HCT116 (cell line): Measurements from ENCODE around the gene AGFG2. TPM values are rescaled to one million over a fixed set of nuclear protein-coding genes. Genes with fewer than 3 reads are reported as not detected.

Experiments
- ATAC-seq: fragments of 200-7000 bp; cut with Tn5 transposase; 2 replicates; pipeline ENCODE4 v1.9.1; 2020; ENCODE audit warnings: mild to moderate bottlenecking, moderate library complexity
- BruUV-seq: library from RNA; stranded (reverse); fragments of 400-500 nt; replicated peaks from 2 replicates; lab custom pipeline; 2021; lab: Mats Ljungman, UMichigan
- CTCF ChIA-PET: fragments of 300-600 bp; sonication (Branson Sonifier 250); formaldehyde crosslinking; loops from one replicate; lab custom pipeline; 2021; ENCODE audit warnings: antibody characterized with exemption; lab: Charles Lee
- POLR2A ChIA-PET: fragments of 300-600, 350-600 bp; sonication (Branson Sonifier 250); formaldehyde crosslinking; loops from one replicate; lab custom pipeline; 2021; ENCODE audit warnings: antibody characterized with exemption; lab: Charles Lee
- RAD21 ChIA-PET, 2 experiments: fragments of 300-600 bp; sonication (Branson Sonifier 250); formaldehyde crosslinking; loops; one replicate each; lab custom pipeline; 2023; ENCODE audit warnings: low total read pairs in 2 of 2; ENCODE audit not compliant: uncharacterized antibody in 2 of 2, unreplicated experiment in 2 of 2, low non-redundant PET in 1 of 2; lab: Charles Lee
- DNase-seq: peaks from one replicate; pipeline ENCODE4 v3.0.0-alpha.2; 2010; ENCODE audit warnings: low read depth, low spot score
- H2AFZ ChIP-seq: fragments of 200-600 bp; shearing (Covaris generic), sonication (generic); 2 replicates; pipeline ENCODE4 v1.6.1; 2017; ENCODE audit warnings: low read depth, mixed run types, mixed read lengths, antibody characterized with exemption, low read length; ENCODE audit not compliant: poor library complexity, severe bottlenecking
- H3K27ac ChIP-seq: 2 replicates; pipeline ENCODE4 v1.5.1; 2012; ENCODE audit warnings: low read depth, low read length
- H3K27me3 ChIP-seq: fragments of 200-600 bp; sonication (generic); 2 replicates; pipeline ENCODE4 v1.6.1; 2016; ENCODE audit warnings: mixed run types, low read length, mixed read lengths; ENCODE audit not compliant: insufficient read depth
- H3K36me3 ChIP-seq, 2 experiments: fragments of 200-500 bp in 1 of 2; fragments of 200-600 bp in 1 of 2; sonication (Bioruptor generic) in 1 of 2; sonication (generic) in 1 of 2; 2 replicates each; pipeline versions ENCODE4 v1.5.1 to v1.6.1; 2014 to 2016; ENCODE audit warnings: low read length in 2 of 2, inconsistent platforms in 1 of 2, mixed read lengths in 1 of 2, mixed run types in 1 of 2; ENCODE audit not compliant: insufficient read depth in 2 of 2, control insufficient read depth in 1 of 2
- H3K4me1 ChIP-seq, 2 experiments: fragments of 200-600 bp in 1 of 2; sonication (generic) in 1 of 2; 2 replicates each; pipeline versions ENCODE4 v1.5.1 to v1.6.1; 2012 to 2017; ENCODE audit warnings: low read length in 2 of 2, inconsistent platforms in 1 of 2, mild to moderate bottlenecking in 1 of 2, mixed read lengths in 1 of 2, mixed run types in 1 of 2, moderate library complexity in 1 of 2; ENCODE audit not compliant: insufficient read depth in 2 of 2, control insufficient read depth in 1 of 2
- H3K4me2 ChIP-seq: fragments of 200-600 bp; sonication (generic); 2 replicates; pipeline ENCODE4 v1.6.1; 2017; ENCODE audit warnings: mixed run types, low read length, mixed read lengths
- H3K4me3 ChIP-seq, 2 experiments: fragments of 200-600 bp in 1 of 2; sonication (generic) in 1 of 2; replicated peaks in 1 of 2; 2 replicates each; pipeline ENCODE4 v1.5.1; 2011 to 2016; ENCODE audit warnings: low read length in 2 of 2, control low read depth in 1 of 2, low read depth in 1 of 2, mild to moderate bottlenecking in 1 of 2, mixed read lengths in 1 of 2, mixed run types in 1 of 2
- H3K79me2 ChIP-seq: fragments of 200-600 bp; sonication (generic); 2 replicates; pipeline ENCODE4 v1.6.1; 2017; ENCODE audit warnings: mild to moderate bottlenecking, mixed run types, low read length, moderate library complexity, mixed read lengths; ENCODE audit not compliant: insufficient read depth
- H3K9ac ChIP-seq: fragments of 200-600 bp; sonication (generic); 2 replicates; pipeline ENCODE4 v1.6.1; 2016; ENCODE audit warnings: low read length, mixed read lengths
- H3K9me2 ChIP-seq: fragments of 200-600 bp; sonication (generic), shearing (Covaris generic); 2 replicates; pipeline ENCODE4 v1.6.1; 2017; ENCODE audit warnings: mixed run types, mild to moderate bottlenecking, moderate library complexity; ENCODE audit not compliant: insufficient read depth
- H3K9me3 ChIP-seq, 2 experiments: fragments of 200-500 bp in 1 of 2; fragments of 200-600 bp in 1 of 2; sonication (Bioruptor generic) in 1 of 2; sonication (generic) in 1 of 2; 2 replicates each; pipeline ENCODE4 v1.6.1; 2014 to 2017; ENCODE audit warnings: low read length in 2 of 2, mixed read lengths in 2 of 2, inconsistent platforms in 1 of 2, low read depth in 1 of 2, mild to moderate bottlenecking in 1 of 2, mixed run types in 1 of 2, moderate library complexity in 1 of 2; ENCODE audit not compliant: control insufficient read depth in 1 of 2, insufficient read depth in 1 of 2
- H4K20me1 ChIP-seq: fragments of 200-600 bp; sonication (generic), shearing (Covaris generic); 2 replicates; pipeline ENCODE4 v1.6.1; 2017; ENCODE audit warnings: mixed run types, mild to moderate bottlenecking, moderate library complexity; ENCODE audit not compliant: insufficient read depth
- CEBPB ChIP-seq: IDR thresholded peaks from 2 replicates; pipeline ENCODE4 v1.6.1; 2012; ENCODE audit warnings: low read depth
- ELF1 ChIP-seq: IDR thresholded peaks from 2 replicates; pipeline ENCODE4 v1.6.1; 2012; ENCODE audit warnings: low read depth, borderline replicate concordance
- EZH2 ChIP-seq: fragments of 200-600 bp; sonication (generic); IDR thresholded peaks from 2 replicates; pipeline ENCODE4 v1.6.1; 2017; ENCODE audit warnings: antibody characterized with exemption, mixed run types
- EZH2phosphoT487 ChIP-seq: fragments of 200-600 bp; IDR thresholded peaks from 2 replicates; pipeline ENCODE4 v1.6.1; 2018; ENCODE audit warnings: antibody characterized with exemption, borderline replicate concordance
- JUND ChIP-seq: IDR thresholded peaks from 2 replicates; pipeline ENCODE4 v1.6.1; 2012
- POLR2A ChIP-seq: IDR thresholded peaks from 2 replicates; pipeline ENCODE4 v1.7.0; 2011; ENCODE audit warnings: borderline replicate concordance; ENCODE audit not compliant: insufficient read depth, insufficient read length; ENCODE audit errors: extremely low read depth
- POLR2AphosphoS5 ChIP-seq: IDR thresholded peaks from 2 replicates; pipeline ENCODE4 v1.6.1; 2011; ENCODE audit warnings: mild to moderate bottlenecking, low read depth, low read length, moderate library complexity
- RAD21 ChIP-seq: IDR thresholded peaks from 2 replicates; pipeline ENCODE4 v1.6.1; 2012; ENCODE audit warnings: low read depth, mild to moderate bottlenecking
- SIN3A ChIP-seq: IDR thresholded peaks from 2 replicates; pipeline ENCODE4 v1.6.1; 2012; ENCODE audit warnings: low read depth
- SRF ChIP-seq: IDR thresholded peaks from 2 replicates; pipeline ENCODE4 v1.6.1; 2012; ENCODE audit warnings: low read depth
- YY1 ChIP-seq: IDR thresholded peaks from 2 replicates; pipeline ENCODE4 v1.6.1; 2011; ENCODE audit warnings: low read length, low read depth, moderate library complexity, mild to moderate bottlenecking; ENCODE audit not compliant: insufficient replicate concordance; ENCODE audit errors: extremely low read depth
- ZFX ChIP-seq: fragments of 450-650 bp; IDR thresholded peaks from 2 replicates; pipeline ENCODE4 v1.6.1; 2017
- ZNF274 ChIP-seq: fragments of 200-500 bp; sonication (Bioruptor generic); IDR thresholded peaks from 2 replicates; pipeline ENCODE4 v1.6.1; 2014; ENCODE audit warnings: mild to moderate bottlenecking, low read depth, low read length, inconsistent platforms
- intact Hi-C: fragments of 100-400 bp; cut with micrococcal nuclease; formaldehyde crosslinking; loops from 2 replicates; pipeline ENCODE4 v1.10.0; 2022
- total RNA-seq: library from RNA; stranded (reverse); gene quantifications from one replicate; pipeline ENCODE4 v1.2.1, GENCODE V29; 2021; ENCODE audit not compliant: unreplicated experiment
- TF ChIP-seq, protein P1 (sequence below): IDR thresholded peaks from 2 replicates; pipeline ENCODE4 v1.6.1; 2012
- TF ChIP-seq, protein P2 (sequence below), 3 experiments: fragments of 200-600 bp in 1 of 3; sonication (generic) in 1 of 3; IDR thresholded peaks in 2 of 3; conservative IDR thresholded peaks in 1 of 3; 2 replicates each; pipeline ENCODE4 v1.5.1; 2012 to 2017; ENCODE audit warnings: low read depth in 2 of 3, low read length in 2 of 3, antibody characterized with exemption in 1 of 3, borderline replicate concordance in 1 of 3, control low read depth in 1 of 3, mild to moderate bottlenecking in 1 of 3, mixed read lengths in 1 of 3, mixed run types in 1 of 3, moderate library complexity in 1 of 3; ENCODE audit not compliant: insufficient read depth in 1 of 3

Gene AGFG2
- total RNA-seq, 1 experiment from 2014 or later, result 14.0 TPM

DNA sequence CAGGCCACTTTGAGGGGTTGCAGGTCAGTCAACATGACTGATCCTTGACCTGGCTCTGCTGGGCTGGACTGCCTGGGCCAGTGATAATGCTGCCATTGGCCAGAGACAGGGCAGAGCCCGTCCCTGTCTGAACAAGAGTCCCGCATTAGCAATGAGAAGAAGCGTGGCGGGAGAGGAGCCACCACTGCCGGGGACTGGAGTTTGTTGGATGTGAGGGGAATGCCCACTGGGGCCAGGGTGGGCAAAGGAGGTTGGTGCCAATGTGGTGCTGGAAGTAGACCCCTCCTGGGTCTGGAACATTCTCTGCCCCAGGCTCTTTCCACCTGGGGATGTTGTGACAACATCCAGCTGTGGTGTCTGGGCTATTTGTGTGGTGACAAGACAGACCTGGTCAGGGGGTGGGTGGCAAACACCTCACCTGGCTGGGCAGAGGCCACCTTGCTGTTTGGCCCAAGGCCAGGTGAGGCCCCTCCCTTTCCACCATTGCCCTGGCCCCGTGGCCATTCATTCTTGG lies 27.1 kb downstream of the AGFG2 start:
- POLR2A ChIA-PET, result no interaction called here
- Histone ChIP-seq H3K27me3 (no peaks in the 10 kb centered on the region), H3K4me2 (no peak overlapping the region), H3K27ac (no peak overlapping the region), H3K4me3 (no peak overlapping the region), H2AFZ (no peak overlapping the region), H3K9me3 (no peaks in the 10 kb centered on the region), H3K4me1 (peaks cover 6 to 34% of the 10 kb centered on the region in 2 experiments), H4K20me1 (no peaks in the 10 kb centered on the region), H3K9me2 (no peaks in the 10 kb centered on the region), H3K36me3 (no peaks in the 10 kb centered on the region), H3K9ac (no peak overlapping the region), H3K79me2 (no peaks in the 10 kb centered on the region)
- TF ChIP-seq RAD21 (no peak), ELF1 (no peak), EZH2phosphoT487 (no peak), YY1 (no peak), SIN3A (no peak)
- BruUV-seq, result no TSS peak
- DNase-seq (no peak), ATAC-seq (no peak)
- RAD21 ChIA-PET, result no interaction called here
- CTCF ChIA-PET, result no interaction called here
- intact Hi-C loops, result no loop called here

DNA sequence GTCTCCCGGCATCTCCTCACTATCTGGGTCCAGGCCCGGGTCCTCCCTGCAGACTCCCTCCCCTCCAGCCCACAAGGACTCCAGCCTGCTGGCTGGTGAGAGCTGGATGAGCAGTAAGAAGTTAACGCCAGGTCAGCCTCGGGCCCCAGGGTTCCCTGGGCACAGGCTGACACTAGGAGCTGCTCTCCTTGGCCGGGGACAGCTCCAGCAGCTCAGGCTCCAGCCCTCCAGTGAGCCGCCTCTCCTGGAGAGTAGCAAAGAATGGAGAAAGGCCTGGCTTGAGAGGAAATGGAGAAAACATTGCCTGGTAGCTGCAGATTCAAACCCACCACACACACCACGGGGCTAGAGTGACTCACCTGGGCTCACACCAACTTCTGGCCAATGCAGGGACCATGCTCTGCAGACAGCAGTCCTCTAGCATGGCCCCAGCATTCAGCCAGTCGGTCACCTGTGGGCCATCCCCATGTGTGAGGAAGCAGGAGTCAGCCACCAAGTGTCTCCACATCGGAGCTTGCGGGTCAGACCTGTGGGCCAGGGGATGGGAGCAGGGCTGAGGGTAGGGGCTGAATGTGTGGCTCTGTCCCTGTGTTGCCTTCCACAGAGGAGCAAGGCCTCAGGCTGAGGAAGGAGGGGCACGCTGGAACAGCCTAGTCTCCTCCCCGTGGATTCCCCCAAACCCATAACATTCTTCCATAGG lies 28.2 kb downstream of the AGFG2 start:
- TF ChIP-seq, protein P1, sequence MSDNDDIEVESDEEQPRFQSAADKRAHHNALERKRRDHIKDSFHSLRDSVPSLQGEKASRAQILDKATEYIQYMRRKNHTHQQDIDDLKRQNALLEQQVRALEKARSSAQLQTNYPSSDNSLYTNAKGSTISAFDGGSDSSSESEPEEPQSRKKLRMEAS, result no peak
- TF ChIP-seq RAD21 (no peak), POLR2AphosphoS5 (no peak), ZFX (no peak), YY1 (no peak), EZH2 (no peak), ELF1 (no peak), CEBPB (no peak), ZNF274 (no peak), SRF (no peak), JUND (no peak), POLR2A (no peak), SIN3A (no peak)
- TF ChIP-seq, protein P2, sequence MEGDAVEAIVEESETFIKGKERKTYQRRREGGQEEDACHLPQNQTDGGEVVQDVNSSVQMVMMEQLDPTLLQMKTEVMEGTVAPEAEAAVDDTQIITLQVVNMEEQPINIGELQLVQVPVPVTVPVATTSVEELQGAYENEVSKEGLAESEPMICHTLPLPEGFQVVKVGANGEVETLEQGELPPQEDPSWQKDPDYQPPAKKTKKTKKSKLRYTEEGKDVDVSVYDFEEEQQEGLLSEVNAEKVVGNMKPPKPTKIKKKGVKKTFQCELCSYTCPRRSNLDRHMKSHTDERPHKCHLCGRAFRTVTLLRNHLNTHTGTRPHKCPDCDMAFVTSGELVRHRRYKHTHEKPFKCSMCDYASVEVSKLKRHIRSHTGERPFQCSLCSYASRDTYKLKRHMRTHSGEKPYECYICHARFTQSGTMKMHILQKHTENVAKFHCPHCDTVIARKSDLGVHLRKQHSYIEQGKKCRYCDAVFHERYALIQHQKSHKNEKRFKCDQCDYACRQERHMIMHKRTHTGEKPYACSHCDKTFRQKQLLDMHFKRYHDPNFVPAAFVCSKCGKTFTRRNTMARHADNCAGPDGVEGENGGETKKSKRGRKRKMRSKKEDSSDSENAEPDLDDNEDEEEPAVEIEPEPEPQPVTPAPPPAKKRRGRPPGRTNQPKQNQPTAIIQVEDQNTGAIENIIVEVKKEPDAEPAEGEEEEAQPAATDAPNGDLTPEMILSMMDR (IDR thresholded peaks at IDR 0.05 in 2 of 3, conservative IDR thresholded peaks at IDR 0.05 in 1 of 3; ENCODE audit: borderline replicate concordance in 1 of 3, insufficient read depth in 1 of 3, low read depth in 2 of 3, low read length in 2 of 3), result no peak
- no TSS peak for BruUV-seq
- no peak overlapping the region for H2AFZ ChIP-seq
- ChIA-PET RAD21 (no interaction called here), CTCF (no interaction called here), POLR2A (interaction anchor here (1.2 kb wide), 1 partner anchor 19 kb away, joined by 6 read pairs; the partner anchor contains the start of genes FBXO24 and LRCH4)
- H3K36me3 ChIP-seq, result no peaks in the 10 kb centered on the region
- no peak for ATAC-seq
- no peak overlapping the region for H3K4me2 ChIP-seq
- H3K79me2 ChIP-seq, result no peaks in the 10 kb centered on the region
- H3K9ac ChIP-seq, result no peak overlapping the region
- H3K27ac ChIP-seq, result no peak overlapping the region
- peaks cover 14 to 45% of the 10 kb centered on the region in 2 experiments for H3K4me1 ChIP-seq
- no peaks in the 10 kb centered on the region for H3K9me2 ChIP-seq
- no peak for DNase-seq
- H3K4me3 ChIP-seq, result no peak overlapping the region
- no peaks in the 10 kb centered on the region for H3K9me3 ChIP-seq
- H4K20me1 ChIP-seq, result no peaks in the 10 kb centered on the region
- intact Hi-C loops, result no loop called here
- H3K27me3 ChIP-seq, result no peaks in the 10 kb centered on the region
